ENCODE data around the gene RHCE. TPM values are rescaled to one million over a fixed set of nuclear protein-coding genes. Genes with fewer than 3 reads are reported as not detected.

The RHCE gene
- total and polyA plus RNA-seq, 11 donors = 0.24 to 2.0 (median 0.69) TPM; not detected in 1

GRCh38 chr1:25458541-25459298 lies 38.1 kb upstream of the RHCE start:
- H3K27ac ChIP-seq = no peak overlapping the region

DNA sequence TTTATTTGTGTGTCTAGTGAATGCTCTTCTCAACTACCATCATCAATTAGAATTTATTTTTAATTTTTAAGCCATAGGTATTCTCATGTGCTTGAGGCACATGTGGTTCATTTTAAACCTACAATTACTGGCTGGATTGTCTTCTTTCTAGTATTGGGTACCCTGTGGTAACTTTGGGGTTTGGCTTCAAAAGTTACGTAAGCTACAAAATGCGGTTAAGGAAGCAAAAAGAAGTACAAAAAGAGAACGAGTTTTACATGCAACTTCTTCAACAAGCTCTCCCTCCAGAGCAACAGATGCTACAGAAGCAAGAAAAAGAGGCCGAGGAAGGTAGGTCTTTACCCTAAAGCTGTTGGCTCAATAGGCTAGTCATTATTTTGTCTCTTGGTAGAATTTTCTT lies 35.9 kb upstream of the RHCE start:
- intact Hi-C loops (cut with DNase I) = no loop called here
- Histone ChIP-seq H3K27ac (no peak overlapping the region), H3K36me3 (peaks cover 0 to 77% (median 57%) of the 10 kb centered on the region in 9 donors), H3K4me1 (peaks cover 0 to 32% (median 3%) of the 10 kb centered on the region in 12 donors), H3K27me3 (no peaks in the 10 kb centered on the region), H3K4me3 (no peak overlapping the region), H3K9me3 (no peaks in the 10 kb centered on the region)
- no peak for TF ChIP-seq CTCF (IDR thresholded peaks at IDR 0.05)
- no peak for TF ChIP-seq POLR2A (IDR thresholded peaks at IDR 0.05)
- ATAC-seq (no peak), DNase-seq (no peak)
- WGBS, 4 donors = 82 to 93% (median 92%) methylated on average over 4 of the region's 4 CpGs

More at GRCh38 chr1:25458541-25459298, 38.1 kb upstream of the RHCE start:
- intact Hi-C loops (cut with DNase I) = no loop called here
- Histone ChIP-seq H3K27me3 (no peaks in the 10 kb centered on the region), H3K4me1 (peaks cover 0 to 38% (median 22%) of the 10 kb centered on the region in 12 donors), H3K9me3 (no peaks in the 10 kb centered on the region), H3K36me3 (peaks cover 0 to 71% (median 61%) of the 10 kb centered on the region in 9 donors), H3K4me3 (no peak overlapping the region)
- ATAC-seq (no peak), DNase-seq (no peak)
- 79 to 84% (median 81%) methylated on average over 7 of the region's 7 CpGs for WGBS, 4 donors
- TF ChIP-seq POLR2A (IDR thresholded peaks at IDR 0.05) (no peak), CTCF (IDR thresholded peaks at IDR 0.05) (no peak)

GRCh38 chr1:25451908-25452307 lies 31.3 kb upstream of the RHCE start:
- DNase-seq (no peak), ATAC-seq (no peak)
- Histone ChIP-seq H3K27ac (no peak overlapping the region), H3K4me1 (peaks cover 0 to 20% (median 0%) of the 10 kb centered on the region in 12 donors), H3K36me3 (peaks cover 0 to 83% (median 61%) of the 10 kb centered on the region in 9 donors), H3K4me3 (no peak overlapping the region), H3K27me3 (no peaks in the 10 kb centered on the region), H3K9me3 (no peaks in the 10 kb centered on the region)
- intact Hi-C loops (cut with DNase I) = no loop called here
- 92 to 96% (median 95%) methylated on average over 3 of the region's 3 CpGs for WGBS, 4 donors
- TF ChIP-seq POLR2A (IDR thresholded peaks at IDR 0.05) (no peak), CTCF (IDR thresholded peaks at IDR 0.05) (no peak)

GRCh38 chr1:25450891-25451290 lies 30.3 kb upstream of the RHCE start:
- intact Hi-C loops (cut with DNase I) = no loop called here
- Histone ChIP-seq H3K27ac (no peak overlapping the region), H3K9me3 (no peaks in the 10 kb centered on the region), H3K4me1 (peaks cover 0 to 12% (median 4%) of the 10 kb centered on the region in 12 donors), H3K4me3 (no peak overlapping the region), H3K27me3 (no peaks in the 10 kb centered on the region), H3K36me3 (peaks cover 0 to 77% (median 55%) of the 10 kb centered on the region in 9 donors)
- TF ChIP-seq CTCF (IDR thresholded peaks at IDR 0.05) = no peak
- no peak for TF ChIP-seq POLR2A (IDR thresholded peaks at IDR 0.05)
- WGBS, 4 donors = 89 to 94% (median 92%) methylated on average over 2 of the region's 2 CpGs
- no peak for DNase-seq
- no peak for ATAC-seq

Data from heart left ventricle (tissue), 16 donors.